ENCODE results near the gene BIRC7. TPM values are rescaled to one million over a fixed set of nuclear protein-coding genes. Genes with fewer than 3 reads are reported as not detected.

BIRC7 gene
- total RNA-seq, 2 experiments from 2014 or later, result 0.42 TPM; not detected in 1

GRCh38 chr20:63253438-63254231 is 17.9 kb downstream of the BIRC7 start:
- TF ChIP-seq CTCF (conservative IDR thresholded peaks at IDR 0.05; ENCODE audit: low read length) (no peak), EZH2phosphoT487 (IDR thresholded peaks at IDR 0.05; ENCODE audit: borderline replicate concordance, low read depth, low read length) (no peak)
- CTCF ChIA-PET (ENCODE audit: unreplicated experiment), result no interaction called here
- Histone ChIP-seq H3K27ac (ENCODE audit: low read depth, low read length, poor library complexity, severe bottlenecking) (no peak overlapping the region), H3K79me2 (ENCODE audit: insufficient read depth, low read depth, low read length) (no peaks in the 10 kb centered on the region), H3K36me3 (ENCODE audit: insufficient read depth, low read length) (no peaks in the 10 kb centered on the region), H3K9me3 (ENCODE audit: low read length) (no peaks in the 10 kb centered on the region), H4K20me1 (ENCODE audit: insufficient read depth, low read length) (no peaks in the 10 kb centered on the region), H3K4me2 (ENCODE audit: low read length) (no peak overlapping the region), H3K9me2 (ENCODE audit: insufficient read depth, low read length) (no peaks in the 10 kb centered on the region), H3K4me3 (ENCODE audit: low read depth, low read length, poor library complexity, severe bottlenecking) (no peak overlapping the region), H2AFZ (ENCODE audit: low read length) (no peak overlapping the region), H3K4me1 (ENCODE audit: insufficient read depth, low read length, poor library complexity, severe bottlenecking) (no peaks in the 10 kb centered on the region)
- no TSS peak for BruUV-seq (replicated peaks)
- POLR2A ChIA-PET, result no interaction called here
- intact Hi-C loops (cut with micrococcal nuclease; ENCODE audit: unreplicated experiment), result no loop called here
- DNase-seq (ENCODE audit: low spot score), result no peak

GRCh38 chr20:63254232-63254605 is 18.5 kb downstream of the BIRC7 start, which contains the start of gene NKAIN4:
Gene NKAIN4 (minus strand): TSS chr20:63254463. CDS start chr20:63254450, 13 bp downstream.
- POLR2A ChIA-PET, result no interaction called here
- H3K36me3 ChIP-seq (ENCODE audit: insufficient read depth, low read length), result no peaks in the 10 kb centered on the region
- no peaks in the 10 kb centered on the region for H3K9me3 ChIP-seq (ENCODE audit: low read length)
- H3K4me1 ChIP-seq (ENCODE audit: insufficient read depth, low read length, poor library complexity, severe bottlenecking), result no peaks in the 10 kb centered on the region
- TF ChIP-seq EZH2phosphoT487 (IDR thresholded peaks at IDR 0.05; ENCODE audit: borderline replicate concordance, low read depth, low read length), result no peak
- TF ChIP-seq CTCF (conservative IDR thresholded peaks at IDR 0.05; ENCODE audit: low read length), result no peak
- no peak within 1 kb of the TSS for H3K4me2 ChIP-seq (ENCODE audit: low read length)
- CTCF ChIA-PET (ENCODE audit: unreplicated experiment), result no interaction called here
- intact Hi-C loops (cut with micrococcal nuclease; ENCODE audit: unreplicated experiment), result no loop called here
- no peaks in the 10 kb centered on the region for H3K79me2 ChIP-seq (ENCODE audit: insufficient read depth, low read depth, low read length)
- no peaks in the 10 kb centered on the region for H3K9me2 ChIP-seq (ENCODE audit: insufficient read depth, low read length)
- H3K27ac ChIP-seq (ENCODE audit: low read depth, low read length, poor library complexity, severe bottlenecking), result no peak within 1 kb of the TSS
- H4K20me1 ChIP-seq (ENCODE audit: insufficient read depth, low read length), result no peaks in the 10 kb centered on the region
- BruUV-seq (replicated peaks), result no TSS peak
- no peak within 1 kb of the TSS for H3K4me3 ChIP-seq (ENCODE audit: low read depth, low read length, poor library complexity, severe bottlenecking)
- no peak for DNase-seq (ENCODE audit: low spot score)
- H2AFZ ChIP-seq (ENCODE audit: low read length), result no peak within 1 kb of the TSS

- H3K9me2 ChIP-seq (ENCODE audit: insufficient read depth, low read length), result no peaks in the 10 kb centered on the region
- no peak overlapping the region for H3K27ac ChIP-seq (ENCODE audit: low read depth, low read length, poor library complexity, severe bottlenecking)
- H3K4me2 ChIP-seq (ENCODE audit: low read length), result no peak overlapping the region
- H3K4me3 ChIP-seq (ENCODE audit: low read depth, low read length, poor library complexity, severe bottlenecking), result no peak overlapping the region
- ChIA-PET CTCF (ENCODE audit: unreplicated experiment) (no interaction called here), POLR2A (no interaction called here)
- intact Hi-C loops (cut with micrococcal nuclease; ENCODE audit: unreplicated experiment), result no loop called here
- no TSS peak for BruUV-seq (replicated peaks)
- no peak for DNase-seq (ENCODE audit: low spot score)
- no peak overlapping the region for H2AFZ ChIP-seq (ENCODE audit: low read length)
- no peaks in the 10 kb centered on the region for H3K9me3 ChIP-seq (ENCODE audit: low read length)
- H3K79me2 ChIP-seq (ENCODE audit: insufficient read depth, low read depth, low read length), result no peaks in the 10 kb centered on the region
- H4K20me1 ChIP-seq (ENCODE audit: insufficient read depth, low read length), result no peaks in the 10 kb centered on the region
- no peak for TF ChIP-seq EZH2phosphoT487 (IDR thresholded peaks at IDR 0.05; ENCODE audit: borderline replicate concordance, low read depth, low read length)
- TF ChIP-seq CTCF (conservative IDR thresholded peaks at IDR 0.05; ENCODE audit: low read length), result no peak
- no peaks in the 10 kb centered on the region for H3K4me1 ChIP-seq (ENCODE audit: insufficient read depth, low read length, poor library complexity, severe bottlenecking)
- no peaks in the 10 kb centered on the region for H3K36me3 ChIP-seq (ENCODE audit: insufficient read depth, low read length)
These were observed 19.1 kb downstream of the BIRC7 start for GRCh38 chr20:63254606-63255384.

Data from OCI-LY7 (cell line).